Mesothelial cell of epicardium (in vitro differentiated cells): ENCODE measurements around the gene SVIL. TPM values are rescaled to one million over a fixed set of nuclear protein-coding genes. Genes with fewer than 3 reads are reported as not detected.

Source experiments
- DNase-seq, 2 experiments: peaks; one replicate each; pipeline ENCODE4 v3.0.0; 2021; ENCODE audit warnings: low spot score in 2 of 2; ENCODE audit not compliant: unreplicated experiment in 2 of 2
- H3K27ac Mint-ChIP-seq: 2 replicates; pipeline ENCODE4 v1.8.0; 2021; ENCODE audit warnings: mixed read lengths
- H3K27me3 Mint-ChIP-seq: 2 replicates; pipeline ENCODE4 v1.8.0; 2021; ENCODE audit warnings: low read depth, mixed read lengths
- H3K36me3 Mint-ChIP-seq: 2 replicates; pipeline ENCODE4 v1.8.0; 2021; ENCODE audit warnings: mixed read lengths
- H3K4me1 Mint-ChIP-seq: 2 replicates; pipeline ENCODE4 v1.8.0; 2021; ENCODE audit warnings: mixed read lengths
- H3K4me3 Mint-ChIP-seq: 2 replicates; pipeline ENCODE4 v1.8.0; 2021; ENCODE audit warnings: mild to moderate bottlenecking, moderate library complexity, mixed read lengths
- H3K9me3 Mint-ChIP-seq: 2 replicates; pipeline ENCODE4 v1.8.0; 2021; ENCODE audit warnings: mixed read lengths
- total RNA-seq: library from RNA; stranded (reverse); gene quantifications from 3 replicates; pipeline ENCODE4 v1.2.1, GENCODE V29; 2021
- TF ChIP-seq, protein P1 (sequence below): fragments of 200-600 bp; sonication (generic); IDR thresholded peaks from one replicate; pipeline ENCODE4 v1.5.0; 2021; ENCODE audit warnings: antibody characterized with exemption; ENCODE audit not compliant: unreplicated experiment

The SVIL gene
- total RNA-seq, 1 donor from 2014 or later, result 293 TPM

DNA sequence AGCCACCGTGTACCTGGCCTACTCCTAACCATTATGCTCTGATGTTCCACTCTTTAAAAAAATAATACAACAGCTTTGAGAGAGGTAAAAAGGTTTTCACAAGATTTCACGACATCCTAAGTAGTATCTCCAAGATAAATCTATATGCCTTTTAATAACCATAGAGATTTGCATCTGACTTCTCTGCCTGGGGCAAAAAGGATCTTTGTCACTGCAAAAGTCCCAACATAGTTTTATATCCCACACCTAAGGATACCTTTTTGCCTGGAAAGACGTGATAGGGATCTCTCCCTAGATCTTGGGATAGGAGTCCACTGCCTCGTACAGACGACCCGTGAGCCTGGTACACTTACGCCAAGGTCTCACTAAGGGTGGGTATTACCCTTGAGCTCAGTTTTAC, 31.4 kb upstream of the SVIL start:
- no peak overlapping the region for H3K4me3 Mint-ChIP-seq
- peaks cover 35% of the 10 kb centered on the region for H3K4me1 Mint-ChIP-seq
- peak overlapping the region; percentile 40 for H3K27ac Mint-ChIP-seq
- H3K27me3 Mint-ChIP-seq, result no peaks in the 10 kb centered on the region
- peaks cover 36% of the 10 kb centered on the region for H3K36me3 Mint-ChIP-seq
- TF ChIP-seq, protein P1, sequence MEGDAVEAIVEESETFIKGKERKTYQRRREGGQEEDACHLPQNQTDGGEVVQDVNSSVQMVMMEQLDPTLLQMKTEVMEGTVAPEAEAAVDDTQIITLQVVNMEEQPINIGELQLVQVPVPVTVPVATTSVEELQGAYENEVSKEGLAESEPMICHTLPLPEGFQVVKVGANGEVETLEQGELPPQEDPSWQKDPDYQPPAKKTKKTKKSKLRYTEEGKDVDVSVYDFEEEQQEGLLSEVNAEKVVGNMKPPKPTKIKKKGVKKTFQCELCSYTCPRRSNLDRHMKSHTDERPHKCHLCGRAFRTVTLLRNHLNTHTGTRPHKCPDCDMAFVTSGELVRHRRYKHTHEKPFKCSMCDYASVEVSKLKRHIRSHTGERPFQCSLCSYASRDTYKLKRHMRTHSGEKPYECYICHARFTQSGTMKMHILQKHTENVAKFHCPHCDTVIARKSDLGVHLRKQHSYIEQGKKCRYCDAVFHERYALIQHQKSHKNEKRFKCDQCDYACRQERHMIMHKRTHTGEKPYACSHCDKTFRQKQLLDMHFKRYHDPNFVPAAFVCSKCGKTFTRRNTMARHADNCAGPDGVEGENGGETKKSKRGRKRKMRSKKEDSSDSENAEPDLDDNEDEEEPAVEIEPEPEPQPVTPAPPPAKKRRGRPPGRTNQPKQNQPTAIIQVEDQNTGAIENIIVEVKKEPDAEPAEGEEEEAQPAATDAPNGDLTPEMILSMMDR, result no peak
- no peak for DNase-seq
- no peaks in the 10 kb centered on the region for H3K9me3 Mint-ChIP-seq

GRCh38 chr10:29663718-29664117, 28.9 kb upstream of the SVIL start:
- TF ChIP-seq, protein P1, result no peak
- H3K27ac Mint-ChIP-seq, result no peak overlapping the region
- H3K4me1 Mint-ChIP-seq, result peaks cover 34% of the 10 kb centered on the region
- H3K27me3 Mint-ChIP-seq, result no peaks in the 10 kb centered on the region
- no peaks in the 10 kb centered on the region for H3K9me3 Mint-ChIP-seq
- H3K36me3 Mint-ChIP-seq, result peaks cover 19% of the 10 kb centered on the region
- DNase-seq, result no peak
- no peak overlapping the region for H3K4me3 Mint-ChIP-seq

DNA sequence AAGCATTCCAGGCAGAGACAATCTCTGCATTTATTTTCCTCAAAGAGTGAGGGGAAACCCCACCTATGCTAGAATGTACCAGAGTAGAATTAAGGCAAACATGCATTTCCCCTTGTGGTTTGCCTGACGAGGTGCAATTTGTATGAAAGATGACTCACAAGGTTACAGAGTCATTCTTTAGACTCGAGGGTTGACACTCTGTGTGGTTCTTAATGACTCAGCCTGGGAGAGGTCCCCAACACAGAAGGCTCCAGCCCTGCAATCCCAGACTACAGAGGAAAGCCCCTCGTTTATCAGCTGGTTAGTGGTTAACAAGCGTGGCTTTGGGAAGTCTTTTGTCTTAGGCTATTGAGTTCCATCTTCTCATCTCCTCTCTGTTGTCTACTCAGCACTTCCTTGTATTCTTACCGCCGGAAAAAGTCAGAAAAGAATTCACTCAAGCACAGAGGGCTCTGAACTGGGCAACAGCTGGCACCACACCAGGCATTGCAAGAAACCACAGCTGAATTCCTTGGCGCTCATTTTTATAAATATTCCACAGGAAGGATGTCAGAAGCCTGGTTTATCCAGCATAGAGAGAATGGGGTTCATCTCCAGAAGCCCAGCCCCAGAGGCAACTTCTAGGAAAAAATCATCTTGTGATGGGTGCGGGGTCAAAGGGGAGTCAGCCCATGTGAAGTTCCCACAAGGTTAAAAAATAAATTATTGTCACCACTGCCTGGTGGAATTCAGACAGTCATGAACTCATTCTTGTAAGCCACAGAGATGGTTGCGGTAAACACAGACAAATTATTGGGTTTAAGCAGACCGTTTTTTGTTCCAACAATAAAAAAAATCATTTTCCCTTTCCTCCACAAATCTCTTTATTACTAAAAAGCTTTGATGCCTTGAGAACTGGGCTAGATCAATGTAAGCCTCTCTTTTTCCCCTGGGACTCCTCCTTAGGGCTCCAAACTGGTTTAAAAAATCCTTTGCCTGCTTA, 24.5 kb upstream of the SVIL start:
- H3K27ac Mint-ChIP-seq, result peak overlapping the region; percentile 92
- H3K36me3 Mint-ChIP-seq, result peaks cover 45% of the 10 kb centered on the region
- H3K27me3 Mint-ChIP-seq, result no peaks in the 10 kb centered on the region
- no peak for DNase-seq
- H3K4me1 Mint-ChIP-seq, result peaks cover 46% of the 10 kb centered on the region
- TF ChIP-seq, protein P1, result no peak
- H3K4me3 Mint-ChIP-seq, result peak overlapping the region; percentile 2
- peaks cover 24% of the 10 kb centered on the region for H3K9me3 Mint-ChIP-seq

DNA sequence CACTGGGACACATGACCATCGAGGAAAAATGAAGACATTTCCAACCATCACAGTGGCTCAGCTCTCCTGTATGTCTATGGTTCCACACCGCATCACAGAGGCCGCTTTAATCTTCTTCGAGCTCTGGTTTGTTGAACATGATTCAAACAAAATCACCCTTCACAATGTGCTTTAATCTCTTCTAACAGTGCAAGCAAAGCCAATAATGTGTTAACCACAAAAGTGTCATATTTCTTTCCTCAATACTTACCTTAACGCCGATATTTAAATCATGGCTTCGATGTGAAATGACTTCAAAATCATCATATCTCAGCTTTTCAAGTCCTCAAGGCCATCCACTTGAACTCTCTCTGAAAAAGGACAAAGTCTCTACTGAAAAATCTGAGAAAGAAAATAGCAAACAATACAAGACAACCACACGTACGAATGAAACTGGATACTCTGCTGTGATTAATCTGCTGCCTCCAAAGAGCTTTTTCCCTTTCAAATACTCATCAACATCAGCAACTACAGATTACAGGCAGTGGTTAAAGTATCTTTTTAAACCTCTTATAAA, 23.0 kb upstream of the SVIL start:
- DNase-seq, result no peak
- peaks cover 32% of the 10 kb centered on the region for H3K9me3 Mint-ChIP-seq
- H3K27me3 Mint-ChIP-seq, result no peaks in the 10 kb centered on the region
- TF ChIP-seq, protein P1, result no peak
- H3K4me3 Mint-ChIP-seq, result no peak overlapping the region
- H3K4me1 Mint-ChIP-seq, result peaks cover 46% of the 10 kb centered on the region
- peak overlapping the region; percentile 92 for H3K27ac Mint-ChIP-seq
- peaks cover 54% of the 10 kb centered on the region for H3K36me3 Mint-ChIP-seq

DNA sequence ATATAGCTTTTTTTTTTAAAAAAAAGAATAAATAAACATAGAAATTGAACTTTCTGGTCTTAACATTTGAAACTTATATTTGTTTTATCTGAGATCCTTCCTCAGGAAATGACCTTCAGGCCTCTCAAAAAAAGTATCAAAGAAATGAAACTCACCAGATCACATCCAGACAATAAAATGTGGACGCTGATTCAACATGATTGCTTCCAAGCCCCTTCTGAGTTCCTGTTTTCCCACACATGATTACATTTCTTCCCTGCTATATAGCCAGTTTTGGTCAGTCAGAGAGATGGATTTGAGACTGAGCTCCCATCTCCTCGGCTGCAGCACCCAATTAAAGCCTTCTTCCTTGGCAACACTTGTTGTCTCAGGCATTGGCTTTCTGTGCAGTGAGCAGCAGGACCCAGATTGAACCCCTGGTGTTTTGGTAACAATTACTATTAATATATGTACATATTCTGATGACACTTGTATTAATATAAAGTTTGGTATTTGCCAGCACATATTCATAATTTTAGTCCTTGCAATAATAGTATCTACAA, 21.8 kb upstream of the SVIL start:
- Mint-ChIP-seq H3K27me3 (no peaks in the 10 kb centered on the region), H3K36me3 (peaks cover 62% of the 10 kb centered on the region), H3K27ac (no peak overlapping the region), H3K9me3 (peaks cover 40% of the 10 kb centered on the region), H3K4me3 (no peak overlapping the region), H3K4me1 (peaks cover 39% of the 10 kb centered on the region)
- no peak for DNase-seq
- TF ChIP-seq, protein P1, result no peak
